ENCODE measurements around the gene PLD4.
"Not testable (repeated sequence)": the region's sequence is repeated elsewhere in the genome, so short reads cannot be mapped to it uniquely, and the experiment has no call there.

The PLD4 gene

DNA sequence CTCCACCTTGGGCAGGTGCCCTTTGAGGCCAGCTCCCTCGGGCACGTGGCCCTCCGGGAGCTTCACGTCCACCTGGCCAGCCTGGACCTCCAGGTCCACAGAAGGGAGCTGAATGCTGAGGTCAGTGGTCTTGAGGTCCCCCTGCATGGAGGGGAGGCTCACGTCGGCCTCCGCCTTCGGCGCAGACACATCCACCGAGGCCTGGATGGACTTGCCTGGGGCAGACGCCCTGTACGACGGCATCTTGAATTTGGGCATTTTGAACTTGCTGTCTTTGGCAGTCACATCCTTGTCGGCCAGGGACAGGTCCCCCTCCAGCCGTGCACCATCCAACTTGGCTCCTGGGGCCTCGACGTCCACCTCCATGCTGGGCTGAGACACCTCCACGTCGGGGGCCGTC lies 20.6 kb downstream of the PLD4 start:
- not testable (repeated sequence) for FAIRE-seq; DNase-seq (ENCODE audit: insufficient read length, low spot score)

DNA sequence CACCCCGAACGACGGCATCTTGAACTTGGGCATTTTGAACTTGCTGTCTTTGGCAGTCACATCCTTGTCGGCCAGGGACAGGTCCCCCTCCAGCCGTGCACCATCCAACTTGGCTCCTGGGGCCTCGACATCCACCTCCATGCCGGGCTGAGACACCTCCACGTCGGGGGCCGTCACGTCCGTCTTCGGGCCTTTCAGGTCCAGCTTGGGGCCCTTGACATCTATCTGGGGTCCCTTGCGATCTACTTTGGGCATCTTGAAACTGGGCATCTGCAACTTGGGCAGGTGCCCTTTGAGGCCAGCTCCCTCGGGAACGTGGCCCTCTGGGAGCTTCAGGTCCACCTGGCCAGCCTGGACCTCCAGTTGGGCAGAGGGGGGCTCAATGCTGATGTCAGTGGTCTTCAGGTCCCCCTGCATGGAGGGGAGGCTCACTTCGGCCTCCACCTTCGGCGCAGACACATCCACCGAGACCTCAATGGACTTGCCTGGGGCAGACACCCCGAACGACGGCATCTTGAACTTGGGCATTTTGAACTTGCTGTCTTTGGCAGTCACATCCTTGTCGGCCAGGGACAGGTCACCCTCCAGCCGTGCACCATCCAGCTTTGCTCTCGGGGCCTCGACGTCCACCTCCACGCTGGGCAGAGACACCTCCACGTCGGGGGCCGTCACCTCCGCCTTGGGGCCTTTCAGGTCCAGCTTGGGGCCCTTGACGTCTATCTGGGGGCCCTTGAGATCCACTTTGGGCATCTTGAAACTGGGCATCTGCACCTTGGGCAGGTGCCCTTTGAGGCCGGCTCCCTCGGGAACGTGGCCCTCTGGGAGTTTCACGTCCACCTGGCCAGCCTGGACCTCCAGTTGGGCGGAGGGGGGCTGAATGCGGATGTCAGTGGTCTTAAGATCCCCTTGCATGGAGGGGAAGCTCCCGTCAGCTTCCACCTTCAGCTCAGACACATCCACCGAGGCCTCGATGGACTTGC lies 21.6 kb downstream of the PLD4 start:
- not testable (repeated sequence) for FAIRE-seq

DNA sequence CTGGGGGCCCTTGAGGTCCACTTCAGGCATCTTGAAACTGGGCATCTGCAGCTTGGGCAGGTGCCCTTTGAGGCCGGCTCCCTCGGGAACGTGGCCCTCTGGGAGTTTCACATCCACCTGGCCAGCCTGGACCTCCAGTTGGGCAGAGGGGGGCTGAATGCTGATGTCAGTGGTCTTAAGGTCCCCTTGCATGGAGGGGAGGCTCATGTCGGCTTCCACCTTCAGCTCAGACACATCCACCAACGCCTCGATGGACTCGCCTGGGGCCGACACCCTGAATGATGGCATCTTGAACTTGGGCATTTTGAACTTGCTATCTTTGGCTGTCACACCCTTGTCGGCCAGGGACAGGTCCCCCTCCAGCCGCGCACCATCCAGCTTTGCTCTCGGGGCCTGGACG lies 22.5 kb downstream of the PLD4 start:
- FAIRE-seq; DNase-seq (ENCODE audit: insufficient read length, low spot score): not testable (repeated sequence)

More for the DNA sequence above, 21.6 kb downstream of the PLD4 start:
- not testable (repeated sequence) for DNase-seq (ENCODE audit: insufficient read length, low spot score)

DNA sequence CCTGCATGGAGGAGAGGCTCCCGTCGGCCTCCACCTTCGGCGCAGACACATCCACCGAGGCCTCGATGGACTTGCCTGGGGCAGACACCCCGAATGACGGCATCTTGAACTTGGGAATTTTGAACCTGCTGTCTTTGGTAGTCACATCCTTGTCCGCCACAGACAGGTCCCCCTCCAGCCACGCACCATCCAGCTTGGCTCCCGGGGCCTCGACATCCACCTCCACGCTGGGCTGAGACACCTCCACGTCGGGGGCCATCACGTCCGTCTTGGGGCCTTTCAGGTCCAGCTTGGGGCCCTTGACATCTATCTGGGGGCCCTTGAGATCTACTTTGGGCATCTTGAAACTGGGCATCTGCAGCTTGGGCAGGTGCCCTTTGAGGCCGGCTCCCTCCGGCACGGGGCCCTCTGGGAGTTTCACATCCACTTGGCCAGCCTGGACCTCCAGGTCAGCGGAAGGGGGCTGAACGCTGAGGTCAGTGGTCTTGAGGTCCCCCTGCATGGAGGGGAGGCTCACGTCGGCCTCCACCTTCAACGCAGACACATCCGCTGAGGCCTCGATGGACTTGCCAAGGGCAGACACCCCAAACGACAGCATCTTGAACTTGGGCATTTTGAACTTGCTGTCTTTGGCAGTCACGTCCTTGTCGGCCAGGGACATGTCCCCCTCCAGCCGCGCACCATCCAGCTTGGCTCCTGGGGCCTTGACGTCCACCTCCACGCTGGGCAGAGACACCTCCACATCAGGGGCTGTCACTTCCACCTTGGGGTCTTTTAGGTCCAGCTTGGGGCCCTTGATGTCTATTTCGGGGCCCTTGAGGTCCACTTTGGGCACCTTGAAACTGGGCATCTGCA lies 23.4 kb downstream of the PLD4 start:
- FAIRE-seq; DNase-seq (ENCODE audit: insufficient read length, low spot score): not testable (repeated sequence)

DNA sequence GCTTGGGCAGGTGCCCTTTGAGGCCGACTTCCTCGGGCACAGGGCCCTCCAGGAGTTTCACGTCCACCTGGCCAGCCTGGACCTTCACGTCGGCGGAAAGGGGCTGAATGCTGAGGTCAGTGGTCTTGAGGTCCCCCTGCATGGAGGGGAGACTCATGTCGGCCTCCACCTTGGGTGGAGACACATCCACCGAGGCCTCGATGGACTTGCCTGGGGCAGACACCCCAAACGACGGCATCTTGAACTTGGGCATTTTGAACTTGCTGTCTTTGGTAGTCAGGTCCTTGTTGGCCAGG lies 24.0 kb downstream of the PLD4 start:
- no peak for TF ChIP-seq POLR2A (IDR thresholded peaks at IDR 0.05; ENCODE audit: low read depth, low read length)
- FAIRE-seq (no peak), DNase-seq (ENCODE audit: insufficient read length, low spot score) (no peak)

DNA sequence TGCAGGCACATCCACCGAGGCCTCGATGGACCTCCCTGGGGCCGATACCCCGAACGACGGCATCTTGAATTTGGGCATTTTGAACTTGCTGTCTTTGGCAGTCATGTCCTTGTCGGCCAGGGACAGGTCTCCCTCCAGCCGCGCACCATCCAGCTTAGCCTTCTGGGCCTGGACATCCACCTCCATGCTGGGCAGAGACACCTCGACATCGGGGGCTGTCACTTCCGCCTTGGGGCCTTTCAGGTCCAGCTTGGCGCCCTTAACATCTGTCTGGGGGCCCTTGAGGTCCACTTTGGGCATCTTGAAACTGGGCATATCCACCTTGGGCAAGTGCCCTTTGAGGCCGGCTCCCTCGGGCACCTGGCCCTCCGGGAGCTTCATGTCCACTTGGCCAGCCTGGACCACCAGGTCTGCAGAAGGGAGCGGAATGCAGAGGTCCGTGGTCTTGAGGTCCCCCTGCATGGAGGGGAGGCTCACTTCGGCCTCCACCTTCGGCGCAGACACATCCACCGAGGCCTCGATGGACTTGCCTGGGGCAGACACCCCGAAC lies 24.8 kb downstream of the PLD4 start:
- FAIRE-seq; DNase-seq (ENCODE audit: insufficient read length, low spot score): not testable (repeated sequence)

DNA sequence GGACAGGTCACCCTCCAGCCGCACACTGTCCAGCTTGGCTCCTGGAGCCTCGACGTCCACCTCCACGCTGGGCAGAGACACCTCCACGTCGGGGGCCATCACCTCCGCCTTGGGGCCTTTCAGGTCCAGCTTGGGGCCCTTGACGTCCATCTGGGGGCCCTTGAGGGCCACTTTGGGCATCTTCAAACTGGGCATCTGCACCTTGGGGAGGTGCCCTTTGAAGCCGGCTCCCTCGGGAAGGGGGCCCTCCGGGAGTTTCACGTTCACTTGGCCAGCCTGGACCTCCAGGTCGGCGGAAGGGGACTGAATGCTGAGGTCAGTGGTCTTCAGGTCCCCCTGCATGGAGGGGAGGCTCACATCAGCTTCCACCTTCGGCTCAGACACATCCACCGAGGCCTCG lies 25.3 kb downstream of the PLD4 start:
- no peak for DNase-seq (ENCODE audit: insufficient read length, low spot score)
- TF ChIP-seq POLR2A (IDR thresholded peaks at IDR 0.05; ENCODE audit: low read depth, low read length): no peak
- FAIRE-seq: no peak

DNA sequence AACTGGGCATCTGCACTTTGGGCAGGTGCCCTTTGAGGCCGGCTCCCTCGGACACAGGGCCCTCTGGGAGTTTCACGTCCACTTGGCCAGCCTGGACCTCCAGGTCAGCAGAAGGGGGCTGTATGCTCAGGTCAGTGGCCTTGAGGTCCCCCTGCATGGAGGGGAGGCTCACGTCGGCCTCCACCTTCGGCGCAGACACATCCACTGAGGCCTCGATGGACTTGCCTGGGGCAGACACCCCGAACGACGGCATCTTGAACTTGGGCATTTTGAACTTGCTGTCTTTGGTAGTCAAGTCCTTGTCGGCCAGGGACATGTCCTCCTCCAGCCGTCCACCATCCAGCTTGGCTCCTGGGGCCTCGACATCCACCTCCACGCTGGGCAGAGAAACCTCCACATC lies 26.0 kb downstream of the PLD4 start:
- not testable (repeated sequence) for FAIRE-seq; DNase-seq (ENCODE audit: insufficient read length, low spot score)

DNA sequence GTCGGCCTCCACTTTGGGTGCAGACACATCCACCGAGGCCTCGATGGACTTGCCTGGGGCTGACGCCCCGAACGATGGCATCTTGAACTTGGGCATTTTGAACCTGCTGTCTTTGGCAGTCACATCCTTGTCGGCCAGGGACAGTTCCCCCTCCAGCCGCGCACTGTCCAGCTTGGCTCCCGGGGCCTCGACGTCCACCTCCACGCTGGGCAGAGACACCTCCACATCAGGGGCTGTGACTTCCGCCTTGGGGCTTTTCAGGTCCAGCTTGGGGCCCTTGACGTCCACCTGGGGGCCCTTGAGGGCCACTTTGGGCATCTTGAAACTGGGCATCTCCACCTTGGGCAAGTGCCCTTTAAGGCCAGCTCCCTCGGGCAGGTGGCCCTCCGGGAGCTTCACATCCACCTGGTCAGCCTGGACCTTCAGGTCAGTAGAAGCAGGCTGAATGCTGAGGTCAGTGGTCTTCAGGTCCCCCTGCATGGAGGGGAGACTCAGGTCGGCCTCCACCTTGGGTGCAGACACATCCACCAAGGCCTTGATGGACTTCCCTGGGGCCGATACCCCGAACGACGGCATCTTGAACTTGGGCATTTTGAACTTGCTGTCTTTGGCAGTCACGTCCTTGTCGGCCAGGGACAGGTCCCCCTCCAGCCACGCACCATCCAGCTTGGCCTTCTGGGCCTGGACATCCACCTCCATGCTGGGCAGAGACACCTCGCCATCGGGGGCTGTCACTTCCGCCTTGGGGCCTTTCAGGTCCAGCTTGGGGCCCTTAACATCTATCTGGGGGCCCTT lies 27.4 kb downstream of the PLD4 start:
- not testable (repeated sequence) for DNase-seq (ENCODE audit: insufficient read length, low spot score); FAIRE-seq

DNA sequence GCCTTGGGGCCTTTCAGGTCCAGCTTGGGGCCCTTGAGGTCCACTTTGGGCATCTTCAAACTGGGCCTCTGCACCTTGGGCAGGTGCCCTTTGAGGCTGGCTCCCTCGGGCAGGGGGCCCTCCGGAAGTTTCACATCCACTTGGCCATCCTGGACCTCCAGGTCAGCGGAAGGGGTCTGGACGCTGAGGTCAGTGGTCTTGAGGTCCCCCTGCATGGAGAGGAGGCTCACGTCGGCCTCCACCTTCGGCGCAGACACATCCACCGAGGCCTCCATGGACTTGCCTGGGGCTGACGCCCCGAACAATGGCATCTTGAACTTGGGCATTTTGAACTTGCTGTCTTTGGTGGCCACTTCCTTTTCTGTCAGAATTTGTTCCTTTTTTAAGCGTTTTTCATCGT lies 28.4 kb downstream of the PLD4 start:
- no peak for TF ChIP-seq POLR2A (IDR thresholded peaks at IDR 0.05; ENCODE audit: low read depth, low read length)
- DNase-seq (ENCODE audit: insufficient read length, low spot score) (no peak), FAIRE-seq (no peak)

DNA sequence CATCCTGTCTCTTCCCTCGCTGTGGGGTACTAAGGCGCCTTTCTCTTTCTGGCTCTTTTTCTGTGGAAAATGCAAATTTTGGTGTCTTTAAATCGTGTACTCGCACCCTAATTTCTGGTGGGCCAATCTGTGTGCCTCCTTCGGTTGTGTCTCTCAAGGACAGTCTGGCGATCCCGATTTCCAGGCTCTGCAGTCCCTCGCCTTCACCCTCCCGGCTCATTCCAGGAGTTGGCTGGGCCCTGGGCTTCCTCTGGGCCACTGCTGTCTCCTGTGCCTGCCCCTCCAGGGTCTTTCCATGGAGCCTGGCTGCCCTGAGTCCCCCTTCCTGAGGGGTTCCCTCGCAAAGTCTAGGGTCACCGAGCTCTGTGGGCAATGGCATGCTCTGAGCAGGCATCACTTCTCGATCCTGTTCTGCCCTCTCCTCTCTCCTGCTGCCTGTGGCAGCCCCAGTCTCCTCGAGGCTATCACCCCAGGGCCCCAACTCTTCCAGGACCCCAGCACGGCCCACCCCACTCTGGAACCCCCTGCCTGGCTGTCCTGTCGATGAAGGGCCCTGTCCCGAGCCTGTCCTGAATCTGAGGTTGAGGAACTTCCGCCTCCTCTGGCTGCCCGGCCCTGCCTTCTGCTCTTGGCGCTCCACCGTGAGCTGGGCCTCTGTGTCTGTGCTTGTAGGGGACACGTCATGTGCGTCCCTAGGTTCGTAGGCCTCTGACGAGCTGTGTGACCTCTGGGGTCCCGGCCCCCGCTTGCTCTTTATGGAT lies 29.4 kb downstream of the PLD4 start:
- DNase-seq (ENCODE audit: insufficient read length, low spot score) (no peak), FAIRE-seq (no peak)
- no peak for TF ChIP-seq POLR2A (IDR thresholded peaks at IDR 0.05; ENCODE audit: low read depth, low read length)

DNA sequence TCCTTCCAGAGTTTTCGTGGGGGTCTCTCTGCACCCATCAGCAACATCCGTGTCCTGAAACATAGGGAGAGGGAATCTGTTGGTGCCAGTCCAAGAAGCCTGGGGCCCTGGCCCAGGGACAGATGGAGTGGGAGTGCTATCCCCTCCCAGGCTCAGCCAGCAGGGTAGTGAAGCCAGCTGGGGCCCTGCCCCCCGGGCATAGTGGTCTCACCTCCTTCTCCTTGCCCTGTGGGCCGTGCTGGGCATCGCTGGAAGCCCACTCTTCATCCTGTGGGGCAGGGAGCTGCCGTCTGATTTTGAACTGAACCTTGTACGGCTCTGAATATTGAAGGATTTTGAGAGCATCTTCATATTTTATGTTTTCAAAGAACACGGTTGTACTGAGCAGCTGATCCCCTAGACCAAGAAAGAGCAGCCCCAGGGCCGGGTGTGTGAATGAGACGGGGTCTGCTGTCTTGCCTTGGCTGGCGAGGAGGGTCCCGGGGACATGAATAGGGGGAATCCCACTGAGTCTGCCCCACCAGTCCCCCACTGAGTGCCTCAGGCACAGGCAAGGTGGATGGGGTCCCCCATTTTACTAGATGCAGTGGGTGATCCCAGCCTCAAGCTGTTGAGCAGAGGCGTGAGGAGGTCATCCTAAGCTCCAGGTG lies 30.2 kb downstream of the PLD4 start:
- no peak for DNase-seq (ENCODE audit: insufficient read length, low spot score)
- no peak for FAIRE-seq
- no peak for TF ChIP-seq POLR2A (IDR thresholded peaks at IDR 0.05; ENCODE audit: low read depth, low read length)

DNA sequence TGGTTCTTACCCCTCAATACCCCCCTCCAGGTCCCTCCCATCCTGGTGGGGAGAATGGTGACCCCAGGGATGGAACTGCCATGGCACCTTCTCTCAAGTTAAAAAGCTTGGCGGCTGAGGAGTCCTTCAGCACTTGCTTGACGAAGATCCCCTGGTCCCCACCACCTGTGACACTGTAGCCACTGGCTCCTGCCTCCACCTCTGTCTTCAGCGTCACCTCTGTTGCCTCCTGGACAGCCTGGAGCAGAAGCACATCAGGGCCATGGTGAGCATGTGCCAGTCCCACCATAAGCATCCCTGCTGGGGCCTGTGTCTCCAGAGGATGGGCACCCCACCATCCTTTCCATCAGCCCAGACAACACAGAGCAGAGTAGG lies 30.7 kb downstream of the PLD4 start:
- FAIRE-seq (no peak), DNase-seq (ENCODE audit: insufficient read length, low spot score) (no peak)
- TF ChIP-seq POLR2A (IDR thresholded peaks at IDR 0.05; ENCODE audit: low read depth, low read length): no peak
